Left ventricle myocardium superior (tissue), 1 donor: Measurements from ENCODE around the gene RIPK1. TPM values are rescaled to one million over a fixed set of nuclear protein-coding genes. Genes with fewer than 3 reads are reported as not detected.
"Not testable (repeated sequence)": the region's sequence is repeated elsewhere in the genome, so short reads cannot be mapped to it uniquely, and the experiment has no call there.

Source experiments
- ATAC-seq: fragments of 200-7000 bp; cut with Tn5 transposase; one replicate; pipeline ENCODE4 v1.9.1; 2020; ENCODE audit warnings: mild to moderate bottlenecking, moderate library complexity
- DNase-seq: peaks from one replicate; pipeline ENCODE4 v3.0.0-alpha.2; 2020
- intact Hi-C: fragments of 100-400 bp; cut with micrococcal nuclease; formaldehyde crosslinking; loops from one replicate; pipeline ENCODE4 v1.11.0; 2022
- total RNA-seq: library from RNA; stranded (reverse); fragmentation: NEBNext Ultra II Directional; extraction: Animal tissue kit (Norgen Biotek cat#: 25700); gene quantifications from one replicate; pipeline ENCODE4 v1.2.1, GENCODE V29; 2021
- donor health status: DM: no; HTN: yes; CAD: no; lungs with severe emphysema.

The RIPK1 gene
- total RNA-seq, 1 donor from 2014 or later: 6.5 TPM

GRCh38 chr6:3152689-3153088, 84.4 kb downstream of the RIPK1 start:
- ATAC-seq (no peak), DNase-seq (no peak)
- intact Hi-C loops: no loop called here

GRCh38 chr6:3155416-3155815, 87.1 kb downstream of the RIPK1 start:
- intact Hi-C loops, ATAC-seq, DNase-seq: not testable (repeated sequence)

GRCh38 chr6:3156184-3157130, 88.2 kb downstream of the RIPK1 start:
- ATAC-seq, DNase-seq, intact Hi-C loops: not testable (repeated sequence)

DNA sequence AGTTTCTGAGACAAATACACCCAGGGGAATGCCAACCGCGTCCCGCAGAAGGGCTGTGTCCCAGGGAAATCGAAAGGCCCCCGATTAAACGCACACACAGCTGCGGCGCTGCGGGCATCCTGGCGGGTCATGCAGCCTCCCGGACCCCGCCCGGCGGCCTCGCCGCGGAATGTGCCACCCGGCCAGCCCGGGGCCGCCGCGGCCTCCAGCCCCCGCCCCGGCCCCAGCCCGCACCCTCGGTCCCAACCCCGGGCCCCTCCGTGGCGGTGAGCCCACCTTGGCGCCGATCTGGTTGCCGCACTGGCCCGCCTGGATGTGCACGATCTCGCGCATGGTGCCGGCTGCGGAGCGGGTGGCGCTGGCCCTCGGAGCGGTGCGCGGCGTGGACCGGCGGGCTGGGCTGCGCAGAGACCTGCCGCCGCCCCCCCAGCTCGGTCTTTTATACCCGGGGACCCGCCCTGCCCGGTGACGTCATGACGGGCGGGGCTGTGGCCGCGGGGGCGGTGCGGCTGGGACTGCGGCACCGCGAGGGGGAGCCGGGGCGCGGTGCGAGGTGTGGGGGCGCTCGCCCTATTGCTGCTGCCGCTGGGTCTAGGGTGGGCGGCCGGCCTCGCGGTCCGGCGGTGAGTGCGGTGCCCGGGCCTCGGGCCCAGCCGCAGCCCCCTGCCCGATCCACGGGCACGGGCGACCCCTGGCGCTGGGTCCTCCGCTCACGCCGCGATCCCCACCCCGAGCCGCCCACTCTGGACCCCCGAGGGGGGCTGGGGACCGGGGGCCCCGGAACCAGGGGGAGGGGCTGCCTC, 89.0 kb downstream of the RIPK1 start, which contains the start of gene TUBB2A:
Gene TUBB2A, minus strand, starts transcription at position 414 of the 803 bp plus-strand sequence. Its CDS starts 81 bp downstream, at position 333.
- ATAC-seq (peak; percentile 92), DNase-seq (peak; percentile 93)
- intact Hi-C loops: no loop called here

DNA sequence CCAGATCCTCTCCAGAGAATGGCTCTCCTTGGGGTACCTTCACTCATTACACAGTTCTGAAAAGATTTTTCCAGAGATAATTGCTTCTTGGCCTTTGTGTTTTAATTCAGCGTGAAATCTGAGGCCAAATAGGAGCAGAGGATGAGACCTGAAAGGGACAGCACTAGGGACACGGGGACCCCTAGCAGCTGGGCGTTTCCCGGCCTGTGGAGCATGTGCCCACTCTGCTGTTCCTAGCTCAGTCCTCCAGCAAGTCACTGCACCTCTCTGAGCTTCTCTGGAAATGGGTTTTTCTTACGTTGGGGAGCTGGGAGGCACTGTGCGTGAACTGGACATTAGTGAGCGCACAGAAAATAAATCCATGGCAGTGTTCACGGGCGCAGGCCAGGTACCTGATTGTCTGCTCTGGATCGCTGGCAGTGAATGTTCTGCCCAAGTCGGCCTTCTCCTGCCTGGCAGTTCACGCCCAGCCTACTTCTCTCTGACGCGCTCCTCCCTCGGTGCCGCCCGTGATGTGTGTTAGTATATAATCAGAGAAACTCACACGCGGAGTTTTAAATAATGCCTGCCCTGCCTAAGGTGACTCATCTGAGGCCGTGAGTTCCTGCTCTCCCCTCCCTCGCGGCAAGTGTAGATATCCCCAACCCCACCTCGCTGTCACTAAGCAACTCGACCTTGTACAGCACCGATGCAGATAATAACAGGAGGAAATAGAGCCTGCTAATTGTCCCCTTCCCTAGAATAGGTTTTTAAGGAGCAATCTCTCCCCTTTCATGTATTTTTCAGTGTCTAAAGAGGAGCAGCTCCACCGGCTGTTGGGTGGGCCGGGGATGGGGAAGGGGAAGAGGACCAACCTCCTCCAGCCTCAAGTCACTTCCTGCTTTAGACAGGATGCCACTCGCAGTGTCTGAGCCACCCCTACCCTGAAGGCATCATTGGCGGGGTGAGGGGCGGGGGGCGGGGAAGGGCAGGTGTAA, 91.8 kb downstream of the RIPK1 start:
- intact Hi-C loops: no loop called here
- ATAC-seq: no peak

DNA sequence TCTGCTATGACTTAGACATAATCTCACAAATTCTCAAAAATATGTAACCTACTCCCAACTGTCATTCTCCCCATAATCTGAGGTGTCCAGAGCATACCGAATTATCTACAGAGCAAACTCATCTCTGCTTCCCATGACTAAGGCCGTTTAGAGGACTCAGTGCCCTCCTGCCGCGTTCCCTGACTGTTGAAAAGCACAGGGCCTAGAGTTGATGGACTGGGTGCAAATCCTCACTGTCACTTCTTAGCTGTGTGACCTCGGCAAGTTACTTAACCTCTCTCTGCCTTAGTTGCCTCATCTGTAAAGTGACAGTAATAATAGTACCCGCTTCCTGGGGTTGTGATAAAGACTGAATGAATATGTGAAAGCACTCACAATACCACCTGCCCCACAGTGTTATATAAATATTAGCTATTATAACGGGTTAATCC, 93.8 kb downstream of the RIPK1 start:
- DNase-seq (no peak), ATAC-seq (no peak)
- intact Hi-C loops: no loop called here

More for the DNA sequence above, 91.8 kb downstream of the RIPK1 start:
- no peak for DNase-seq

DNA sequence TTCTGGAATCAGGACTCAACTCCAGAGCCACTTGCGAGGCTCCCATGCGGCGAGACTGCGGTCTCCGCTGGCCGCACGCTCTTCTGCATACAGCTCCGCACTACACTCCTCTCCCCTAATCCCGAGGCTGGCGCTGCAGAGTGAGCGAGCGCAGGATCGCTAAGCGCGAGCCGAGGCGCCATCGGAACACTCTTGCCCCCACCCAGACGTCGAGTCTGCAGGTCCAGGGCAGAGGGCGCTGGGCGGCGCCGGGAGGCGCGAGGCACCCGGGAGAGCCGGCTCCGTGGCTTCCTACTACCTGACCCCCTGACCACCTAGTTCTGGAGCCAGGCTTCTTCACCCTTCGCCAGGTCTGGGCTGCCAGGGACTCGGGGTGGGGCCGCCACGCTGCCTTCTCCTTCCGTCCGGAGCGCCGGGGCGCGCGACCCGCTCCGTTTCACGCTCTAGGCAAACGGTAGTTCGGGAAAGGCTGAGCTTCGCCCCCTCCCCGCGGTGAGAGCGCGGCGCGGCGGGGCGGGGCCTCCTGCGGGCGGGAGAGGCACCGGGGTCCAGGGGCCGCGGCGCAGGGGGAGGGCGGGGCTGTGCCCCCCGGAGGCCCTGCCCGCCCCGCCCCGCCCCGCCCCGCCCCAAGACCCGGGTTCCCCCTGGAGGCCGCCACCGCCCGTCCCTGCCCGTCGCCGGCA, 94.4 kb downstream of the RIPK1 start:
- DNase-seq: peak; percentile 82
- peak; percentile 90 for ATAC-seq
- intact Hi-C loops: no loop called here

- DNase-seq: no peak
- intact Hi-C loops: no loop called here
- no peak for ATAC-seq
Measured at GRCh38 chr6:3163248-3163594, 94.9 kb downstream of the RIPK1 start.

DNA sequence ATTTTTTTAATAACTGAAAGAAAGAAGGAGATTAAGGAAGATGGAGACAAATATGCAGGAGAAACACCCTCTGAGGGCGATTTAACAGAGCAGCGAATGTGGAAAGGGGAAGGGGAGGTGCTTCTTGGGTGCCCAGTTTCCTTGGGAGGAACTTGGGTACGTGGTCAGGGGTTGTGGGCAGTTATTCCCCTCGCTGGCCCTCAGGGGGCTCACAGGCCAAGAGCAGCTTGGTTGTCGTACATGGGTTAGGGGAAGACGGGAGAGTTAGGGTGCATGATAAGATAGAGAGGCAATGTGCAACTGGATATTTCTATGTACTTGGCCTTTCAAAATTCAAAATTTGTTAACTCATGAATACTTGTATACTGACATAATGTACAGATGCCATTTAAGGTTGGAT, 96.1 kb downstream of the RIPK1 start:
- intact Hi-C loops: no loop called here
- no peak for DNase-seq
- ATAC-seq: no peak

Other genes with a start within 250 kb of the RIPK1 start
- 25.4 TPM for gene SERPINB1, start 226.6 kb upstream of the RIPK1 start, total RNA-seq
- 2.9 TPM for gene SERPINB9, start 165.2 kb upstream of the RIPK1 start, total RNA-seq
- gene SERPINB6, start 96.9 kb upstream of the RIPK1 start, total RNA-seq: 277 TPM
- gene NQO2, start 68.6 kb upstream of the RIPK1 start, total RNA-seq: 59.6 TPM
- gene BPHL, start 50.2 kb downstream of the RIPK1 start, total RNA-seq: 17.3 TPM
- gene TUBB2A, start 89.0 kb downstream of the RIPK1 start, total RNA-seq: 13.6 TPM
- 1.0 TPM for gene TUBB2B, start 159.2 kb downstream of the RIPK1 start, total RNA-seq
- gene PSMG4, start 190.5 kb downstream of the RIPK1 start, total RNA-seq: 7.2 TPM